GM18526 (cell line): ENCODE results near the gene ACSF3.

Experiments used
- POLR2A ChIP-seq: IDR thresholded peaks from 3 replicates; pipeline ENCODE4 v1.6.1; 2011; ENCODE audit not compliant: insufficient read length; ENCODE audit errors: extremely low read depth

The ACSF3 gene

GRCh38 chr16:89098767-89099430, 5.2 kb downstream of the ACSF3 start:
- no peak for TF ChIP-seq POLR2A

DNA sequence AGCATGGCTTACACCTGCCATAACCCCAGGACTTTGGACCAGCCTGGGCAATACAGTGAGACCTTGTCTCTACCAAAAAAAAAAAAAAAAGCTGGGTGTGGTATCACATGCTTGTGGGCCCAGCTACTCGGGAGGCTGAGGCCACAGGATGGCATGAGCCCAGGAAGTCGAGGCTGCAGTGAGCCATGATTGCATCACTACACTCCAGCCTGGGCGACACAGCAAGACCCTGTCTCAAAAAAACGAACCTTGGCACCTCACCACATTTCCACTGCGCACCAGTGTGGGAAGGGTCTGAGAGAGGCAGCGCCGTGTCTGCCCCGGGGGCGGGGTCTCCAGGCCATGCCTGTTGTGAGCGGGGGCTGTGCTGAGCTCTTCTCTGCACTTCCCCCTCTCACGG, 6.3 kb downstream of the ACSF3 start:
- TF ChIP-seq POLR2A: no peak

DNA sequence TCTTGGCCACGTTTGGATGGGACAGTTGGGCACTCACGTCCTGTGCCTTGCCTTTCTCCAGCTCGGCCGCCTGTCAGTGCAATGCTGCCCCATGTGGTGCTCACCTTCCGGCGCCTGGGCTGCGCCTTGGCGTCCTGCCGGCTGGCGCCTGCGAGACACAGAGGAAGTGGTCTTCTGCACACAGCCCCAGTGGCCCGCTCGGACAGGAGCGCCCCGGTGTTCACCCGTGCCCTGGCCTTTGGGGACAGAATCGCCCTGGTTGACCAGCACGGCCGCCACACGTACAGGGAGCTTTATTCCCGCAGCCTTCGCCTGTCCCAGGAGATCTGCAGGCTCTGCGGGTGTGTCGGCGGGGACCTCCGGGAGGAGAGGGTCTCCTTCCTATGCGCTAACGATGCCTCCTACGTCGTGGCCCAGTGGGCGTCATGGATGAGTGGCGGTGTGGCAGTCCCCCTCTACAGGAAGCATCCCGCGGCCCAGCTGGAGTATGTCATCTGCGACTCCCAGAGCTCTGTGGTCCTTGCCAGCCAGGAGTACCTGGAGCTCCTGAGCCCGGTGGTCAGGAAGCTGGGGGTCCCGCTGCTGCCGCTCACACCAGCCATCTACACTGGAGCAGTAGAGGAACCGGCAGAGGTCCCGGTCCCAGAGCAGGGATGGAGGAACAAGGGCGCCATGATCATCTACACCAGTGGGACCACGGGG, 7.1 kb downstream of the ACSF3 start:
- TF ChIP-seq POLR2A: no peak

GRCh38 chr16:89101303-89102040, 7.8 kb downstream of the ACSF3 start:
- TF ChIP-seq POLR2A: no peak

GRCh38 chr16:89102041-89102471, 8.4 kb downstream of the ACSF3 start:
- TF ChIP-seq POLR2A: no peak

DNA sequence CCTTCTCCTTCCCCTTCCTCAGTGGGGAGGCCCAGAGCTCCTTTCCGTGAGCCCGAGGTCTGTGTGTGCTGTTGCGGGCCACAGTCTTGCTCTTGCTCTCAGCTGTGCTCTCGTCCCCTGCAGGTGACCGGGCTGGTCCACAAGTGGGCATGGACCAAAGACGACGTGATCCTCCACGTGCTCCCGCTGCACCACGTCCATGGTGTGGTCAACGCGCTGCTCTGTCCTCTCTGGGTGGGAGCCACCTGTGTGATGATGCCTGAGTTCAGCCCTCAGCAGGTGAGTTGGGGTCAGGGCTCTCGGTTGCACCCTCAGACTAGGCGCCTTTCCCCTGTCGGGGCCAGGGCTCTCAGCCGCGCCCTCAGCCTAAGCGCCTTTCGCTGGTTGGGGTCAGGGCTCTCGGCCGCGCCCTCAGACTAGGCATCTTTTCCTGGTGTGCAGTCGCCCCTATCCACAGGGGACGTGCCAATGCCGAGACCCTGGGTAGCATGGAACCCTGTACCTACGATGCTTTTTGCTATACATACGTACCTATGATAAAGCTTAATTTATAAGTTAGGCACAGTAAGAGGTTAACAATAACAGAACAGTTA, 8.9 kb downstream of the ACSF3 start:
- TF ChIP-seq POLR2A: no peak

- TF ChIP-seq POLR2A: no peak
These were observed 9.5 kb downstream of the ACSF3 start for GRCh38 chr16:89103156-89103555.

DNA sequence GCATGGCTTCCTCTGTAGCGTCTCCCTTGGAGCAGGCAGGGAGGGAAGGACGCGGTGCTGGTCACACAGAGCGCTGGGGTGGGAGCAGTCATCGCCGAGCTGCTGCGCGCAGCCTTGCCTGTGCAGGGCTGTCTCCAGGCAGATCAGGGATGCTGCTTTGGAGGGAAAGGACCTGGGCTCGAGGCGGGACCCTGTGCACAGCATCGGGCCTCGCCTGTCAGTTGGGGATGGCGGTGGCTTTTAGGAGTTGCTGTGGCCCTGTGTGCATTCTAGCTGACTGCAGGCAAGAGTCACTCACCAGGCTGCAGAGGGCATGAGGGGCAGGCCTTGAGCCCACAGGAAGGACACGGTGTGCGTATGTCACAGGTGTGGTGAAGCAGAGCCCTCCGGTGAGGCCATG, 10.1 kb downstream of the ACSF3 start:
- no peak for TF ChIP-seq POLR2A

DNA sequence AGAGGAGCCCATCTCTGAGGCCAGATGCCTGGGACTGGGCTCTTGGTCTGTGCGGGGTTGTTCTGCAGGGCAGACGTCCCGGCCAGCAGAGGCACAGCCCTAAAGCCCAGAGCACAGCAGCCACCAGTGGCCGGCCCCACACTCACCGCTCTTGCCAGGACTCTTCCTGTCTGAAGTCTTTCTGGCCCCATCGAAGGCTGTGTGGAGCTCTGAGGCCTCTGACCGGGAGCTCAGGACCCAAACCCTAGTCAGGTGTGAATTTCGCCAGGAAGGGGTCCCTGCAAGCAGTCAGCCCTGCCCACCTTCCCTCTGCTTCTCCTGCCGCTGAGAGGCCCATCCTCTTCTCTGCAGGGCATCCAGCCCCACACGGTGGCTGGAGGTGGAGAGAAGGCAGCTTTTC, 10.7 kb downstream of the ACSF3 start:
- no peak for TF ChIP-seq POLR2A

DNA sequence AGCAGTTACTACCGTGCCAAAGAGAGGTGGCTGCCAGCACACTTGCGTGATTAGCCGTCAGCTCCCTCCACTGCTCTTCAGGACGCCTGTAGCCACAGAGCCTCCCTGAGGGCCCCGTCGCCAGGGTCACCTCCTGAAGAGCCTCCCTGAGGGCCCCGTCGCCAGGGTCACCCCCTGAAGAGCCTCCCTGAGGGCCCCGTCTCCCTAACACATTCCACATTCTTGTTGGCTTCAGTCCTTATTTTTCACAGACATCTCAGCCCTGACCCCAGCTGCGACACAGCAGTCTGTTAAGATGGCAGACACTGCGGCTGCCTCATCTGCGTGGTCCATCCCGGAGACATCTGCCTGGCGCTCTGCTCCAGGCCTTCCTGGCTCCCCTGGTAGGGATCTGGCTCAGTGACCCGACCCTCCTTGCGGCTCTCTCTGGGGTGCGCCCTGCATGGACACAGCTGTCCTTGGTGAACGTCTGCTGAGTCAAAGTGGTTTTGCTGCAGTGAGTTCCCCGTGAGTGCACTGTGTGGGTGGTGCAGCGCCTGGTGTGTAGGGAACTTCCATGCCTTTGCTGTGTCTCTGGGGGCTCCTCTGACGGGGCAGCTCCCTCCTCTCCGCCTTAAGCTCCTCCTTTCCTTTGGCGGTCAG, 11.4 kb downstream of the ACSF3 start:
- no peak for TF ChIP-seq POLR2A

DNA sequence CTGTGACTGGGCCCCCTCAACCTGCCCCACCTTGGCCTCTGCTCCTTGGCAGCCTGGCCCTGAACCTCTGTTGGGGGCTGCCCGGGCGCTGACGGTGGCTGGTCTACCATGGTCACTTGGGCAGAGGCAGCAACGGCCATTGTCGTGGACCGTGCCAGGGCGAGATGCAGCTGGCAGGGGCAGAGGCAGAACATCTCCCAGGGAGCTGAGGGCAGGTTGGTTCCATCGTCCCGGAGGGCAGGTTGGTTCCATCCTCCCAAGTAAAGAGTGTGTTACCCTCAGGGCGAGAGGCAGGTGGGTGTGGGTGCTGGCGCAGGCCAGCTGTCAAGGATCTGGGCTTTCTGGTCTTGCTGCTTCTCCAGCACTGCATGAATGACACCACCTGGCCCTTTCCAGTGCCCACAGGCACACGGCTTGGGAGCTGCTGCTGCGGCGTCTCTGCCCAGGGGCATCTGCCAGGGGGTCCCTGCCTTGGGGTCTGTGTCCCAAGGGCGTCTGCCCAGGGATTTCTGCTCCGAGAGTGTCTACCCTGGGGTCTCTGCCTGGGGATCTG, 12.0 kb downstream of the ACSF3 start:
- no peak for TF ChIP-seq POLR2A

DNA sequence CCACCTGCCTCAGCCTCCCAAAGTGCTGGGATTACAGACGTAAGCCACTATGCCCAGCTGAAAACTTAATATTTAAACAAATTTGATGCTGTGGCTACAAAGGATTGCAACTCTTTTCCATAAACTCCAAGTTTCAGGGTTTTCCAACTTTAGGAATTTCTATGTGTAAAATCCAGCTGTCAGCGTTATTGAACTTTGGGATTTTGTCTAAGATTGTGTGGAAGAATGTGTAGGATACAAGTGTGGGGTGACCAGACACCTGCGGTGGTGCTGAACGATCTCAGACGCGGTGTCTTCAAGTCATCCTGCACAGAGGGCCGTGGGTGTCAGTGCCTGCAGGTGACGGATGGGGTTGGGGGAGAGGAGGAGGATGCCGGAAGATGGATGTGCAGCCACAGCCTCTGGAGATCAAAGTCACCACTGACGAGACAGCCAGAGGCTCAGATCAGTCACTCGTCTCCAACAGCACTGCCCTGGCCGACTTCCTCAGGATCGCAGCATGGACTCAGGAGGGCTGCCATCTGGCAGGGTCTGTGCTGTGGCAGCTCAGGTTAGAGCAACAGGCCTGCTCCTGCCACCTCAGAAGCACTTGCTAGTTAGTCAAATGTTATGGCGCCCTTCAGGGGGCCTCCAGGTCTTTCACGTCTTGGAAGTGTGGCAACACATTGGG, 13.0 kb downstream of the ACSF3 start:
- TF ChIP-seq POLR2A: no peak

DNA sequence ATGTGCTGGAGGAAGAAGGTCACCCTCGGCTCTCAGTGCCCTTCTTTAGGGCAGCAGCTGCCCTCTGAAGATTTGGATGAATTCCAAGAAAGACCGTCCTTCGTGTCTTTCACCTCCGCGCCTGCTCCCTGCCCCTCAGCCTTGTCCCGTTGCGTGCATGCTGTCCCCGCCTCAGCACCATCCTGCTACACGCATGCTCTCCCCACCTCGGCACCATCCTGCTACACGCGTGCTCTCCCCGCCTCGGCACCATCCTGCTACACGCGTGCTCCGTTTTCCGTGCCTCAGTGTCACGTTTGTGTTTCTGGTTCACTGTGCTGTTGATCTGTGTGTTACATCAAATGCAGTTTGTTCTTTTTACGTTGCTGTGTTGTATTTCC, 13.5 kb downstream of the ACSF3 start:
- no peak for TF ChIP-seq POLR2A

DNA sequence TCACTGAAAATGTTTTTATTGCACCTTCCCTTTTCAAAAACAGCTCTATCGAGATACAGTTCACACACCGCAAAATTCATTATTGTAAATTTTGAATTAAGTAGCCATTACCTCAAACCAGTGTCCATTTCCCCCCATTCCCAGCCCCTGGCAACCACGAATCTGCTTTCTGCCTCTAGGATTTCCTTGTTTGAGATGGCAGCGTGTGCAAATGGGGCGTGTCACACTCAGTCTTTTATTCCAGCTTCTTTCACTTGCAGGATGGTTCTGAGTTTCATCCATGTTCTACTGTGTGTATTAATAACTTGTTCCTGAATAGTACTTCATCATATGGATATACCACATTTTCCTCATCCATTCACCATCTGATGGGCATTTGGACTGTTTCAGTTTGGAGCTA, 14.8 kb downstream of the ACSF3 start:
- TF ChIP-seq POLR2A: no peak

- TF ChIP-seq POLR2A: no peak
These were observed 17.0 kb downstream of the ACSF3 start for GRCh38 chr16:89110641-89111040.

DNA sequence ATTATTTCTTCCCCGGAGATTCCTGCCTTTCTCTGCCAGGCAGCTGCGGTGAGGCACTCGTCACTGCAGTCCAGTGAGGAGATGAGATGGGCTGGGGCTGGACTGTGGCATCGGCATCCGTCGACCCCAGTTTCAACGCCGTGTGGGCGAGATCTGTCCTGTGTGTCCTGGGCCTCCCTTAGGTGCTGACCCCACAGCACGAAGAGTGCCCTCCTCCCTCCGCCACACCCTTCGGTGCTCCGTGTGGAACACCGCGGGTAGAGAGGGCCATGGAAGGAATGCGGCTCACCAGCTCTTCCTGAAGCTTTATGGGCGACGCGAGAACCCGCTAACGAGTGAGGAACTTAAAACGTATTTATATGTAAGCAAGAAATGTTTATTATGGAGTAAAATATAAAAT, 17.6 kb downstream of the ACSF3 start:
- no peak for TF ChIP-seq POLR2A
